GM18867 (cell line): ENCODE results near the gene CLDN19.
"Not testable (repeated sequence)": the region's sequence is repeated elsewhere in the genome, so short reads cannot be mapped to it uniquely, and the experiment has no call there.

ENCODE experiments used
- ATAC-seq: cut with Tn5 transposase; IDR thresholded peaks from one replicate; pipeline ENCODE4 v1.9.1; 2021; ENCODE audit warnings: mild to moderate bottlenecking, moderate library complexity; ENCODE audit not compliant: unreplicated experiment

CLDN19 gene

GRCh38 chr1:42740851-42741580, 980 bp upstream of the CLDN19 start:
- no peak for ATAC-seq

GRCh38 chr1:42738678-42739226, 1.3 kb downstream of the CLDN19 start:
- ATAC-seq, result no peak

GRCh38 chr1:42737986-42738677, 1.9 kb downstream of the CLDN19 start:
- no peak for ATAC-seq

- ATAC-seq, result no peak
Measured at GRCh38 chr1:42737257-42737656, 2.8 kb downstream of the CLDN19 start.

GRCh38 chr1:42736571-42737200, 3.4 kb downstream of the CLDN19 start:
- no peak for ATAC-seq

GRCh38 chr1:42736152-42736551, 3.9 kb downstream of the CLDN19 start:
- no peak for ATAC-seq

- no peak for ATAC-seq
Measured at GRCh38 chr1:42735477-42736105, 4.4 kb downstream of the CLDN19 start.

- ATAC-seq, result no peak
Measured at GRCh38 chr1:42735056-42735455, 5.0 kb downstream of the CLDN19 start.

GRCh38 chr1:42734201-42735035, 5.6 kb downstream of the CLDN19 start:
- ATAC-seq, result no peak

- no peak for ATAC-seq
Measured at GRCh38 chr1:42733415-42734200, 6.4 kb downstream of the CLDN19 start.

GRCh38 chr1:42732126-42732680, 7.8 kb downstream of the CLDN19 start:
- ATAC-seq, result no peak

- ATAC-seq, result no peak
Measured at GRCh38 chr1:42731585-42731984, 8.5 kb downstream of the CLDN19 start.

GRCh38 chr1:42730988-42731387, 9.0 kb downstream of the CLDN19 start:
- ATAC-seq, result no peak

- no peak for ATAC-seq
Measured at GRCh38 chr1:42730002-42730401, 10.0 kb downstream of the CLDN19 start.

- ATAC-seq, result not testable (repeated sequence)
Measured at GRCh38 chr1:42725820-42726219, 14.2 kb downstream of the CLDN19 start.

- no peak for ATAC-seq
Measured at GRCh38 chr1:42723511-42723910, 16.5 kb downstream of the CLDN19 start.

- ATAC-seq, result not testable (repeated sequence)
Measured at GRCh38 chr1:42722403-42722802, 17.6 kb downstream of the CLDN19 start.

GRCh38 chr1:42721926-42722325, 18.1 kb downstream of the CLDN19 start:
- no peak for ATAC-seq

GRCh38 chr1:42720868-42721267, 19.2 kb downstream of the CLDN19 start:
- no peak for ATAC-seq
